Measurements from ENCODE around the gene ZNF593.

The ZNF593 gene

DNA sequence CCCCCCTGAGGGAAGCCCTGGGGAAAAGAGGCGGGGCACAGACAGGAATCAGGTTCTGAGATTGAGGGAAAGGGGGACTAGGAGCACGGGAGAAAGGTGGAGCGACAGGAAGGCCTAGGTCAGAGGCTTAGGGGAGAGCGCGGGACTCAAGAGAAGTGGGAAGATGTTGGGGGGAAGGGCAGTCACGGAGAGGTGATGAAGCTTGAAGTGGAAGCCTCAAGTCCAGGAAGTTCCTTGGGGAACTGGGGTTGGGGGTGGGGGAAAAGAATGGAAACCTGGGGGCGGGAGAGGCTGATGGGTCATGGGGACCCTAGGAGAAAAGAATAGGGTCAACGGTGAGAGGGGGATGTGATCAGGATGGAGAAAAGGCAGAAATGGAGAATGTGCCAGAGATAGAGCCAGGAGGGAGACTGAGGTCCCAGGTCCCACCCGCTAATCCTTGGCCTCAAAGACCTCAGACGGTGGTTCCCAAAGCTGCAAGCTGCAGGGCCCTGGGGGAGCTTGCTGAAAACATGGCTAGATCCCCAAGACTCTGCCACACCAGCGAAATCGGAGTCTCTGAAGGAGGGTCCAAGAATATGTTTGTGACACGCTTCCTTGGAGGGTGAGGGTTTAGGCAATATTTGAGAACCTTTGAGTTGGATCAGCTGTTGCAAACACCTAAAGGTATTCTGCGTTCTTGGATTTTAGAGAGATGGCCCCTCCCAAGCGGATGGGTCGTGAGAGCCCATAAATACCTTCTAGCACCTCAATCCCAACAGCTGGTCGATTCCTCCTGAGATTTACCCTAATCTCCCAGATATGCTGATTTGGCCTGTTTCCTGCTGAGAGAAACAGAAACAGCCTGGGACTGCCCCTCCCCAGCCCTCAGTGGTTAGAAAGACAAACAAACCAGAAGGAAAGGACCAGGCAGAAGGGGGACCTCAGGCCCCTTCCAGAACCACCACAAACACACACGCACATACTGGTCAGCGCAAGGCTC lies 4.6 kb upstream of the ZNF593 start:
- no peak overlapping the region for H3K4me3 ChIP-seq (ENCODE audit: severe bottlenecking)
- no peak for ATAC-seq (ENCODE audit: low read depth)
- H3K9me3 ChIP-seq (ENCODE audit: severe bottlenecking): no peaks in the 10 kb centered on the region
- H3K36me3 ChIP-seq (ENCODE audit: low read depth): no peaks in the 10 kb centered on the region
- no peak for DNase-seq (ENCODE audit: low spot score)
- peaks cover 5% of the 10 kb centered on the region for H3K27me3 ChIP-seq (ENCODE audit: insufficient read depth, poor library complexity, severe bottlenecking)
- no peak for TF ChIP-seq CTCF (IDR thresholded peaks at IDR 0.05; ENCODE audit: poor library complexity, severe bottlenecking)
- no peaks in the 10 kb centered on the region for H3K4me1 ChIP-seq (ENCODE audit: insufficient read depth, poor library complexity, severe bottlenecking)
- no peak overlapping the region for H3K27ac ChIP-seq (ENCODE audit: poor library complexity, severe bottlenecking)

- ATAC-seq (ENCODE audit: low read depth) (no peak), DNase-seq (ENCODE audit: low spot score) (no peak)
- Histone ChIP-seq H3K4me1 (ENCODE audit: insufficient read depth, poor library complexity, severe bottlenecking) (no peaks in the 10 kb centered on the region), H3K4me3 (ENCODE audit: severe bottlenecking) (no peak overlapping the region), H3K27me3 (ENCODE audit: insufficient read depth, poor library complexity, severe bottlenecking) (peaks cover 5% of the 10 kb centered on the region), H3K36me3 (ENCODE audit: low read depth) (no peaks in the 10 kb centered on the region), H3K27ac (ENCODE audit: poor library complexity, severe bottlenecking) (no peak overlapping the region), H3K9me3 (ENCODE audit: severe bottlenecking) (no peaks in the 10 kb centered on the region)
- TF ChIP-seq CTCF (IDR thresholded peaks at IDR 0.05; ENCODE audit: poor library complexity, severe bottlenecking): no peak
Observed at GRCh38 chr1:26166719-26167281, 2.9 kb upstream of the ZNF593 start.

GRCh38 chr1:26168410-26169197 lies 1.1 kb upstream of the ZNF593 start, which contains the start of gene C1orf232:
TSS of gene C1orf232 (minus strand) at chr1:26168963. CDS start at chr1:26168499, 464 bp downstream.
- H3K9me3 ChIP-seq (ENCODE audit: severe bottlenecking): no peaks in the 10 kb centered on the region
- ATAC-seq (ENCODE audit: low read depth) (no peak), DNase-seq (ENCODE audit: low spot score) (no peak)
- H3K36me3 ChIP-seq (ENCODE audit: low read depth): no peaks in the 10 kb centered on the region
- H3K27ac ChIP-seq (ENCODE audit: poor library complexity, severe bottlenecking): peak within 1 kb of the TSS; percentile 8
- TF ChIP-seq CTCF (IDR thresholded peaks at IDR 0.05; ENCODE audit: poor library complexity, severe bottlenecking): no peak
- no peaks in the 10 kb centered on the region for H3K27me3 ChIP-seq (ENCODE audit: insufficient read depth, poor library complexity, severe bottlenecking)
- H3K4me3 ChIP-seq (ENCODE audit: severe bottlenecking): peak within 1 kb of the TSS; percentile 72
- no peaks in the 10 kb centered on the region for H3K4me1 ChIP-seq (ENCODE audit: insufficient read depth, poor library complexity, severe bottlenecking)

DNA sequence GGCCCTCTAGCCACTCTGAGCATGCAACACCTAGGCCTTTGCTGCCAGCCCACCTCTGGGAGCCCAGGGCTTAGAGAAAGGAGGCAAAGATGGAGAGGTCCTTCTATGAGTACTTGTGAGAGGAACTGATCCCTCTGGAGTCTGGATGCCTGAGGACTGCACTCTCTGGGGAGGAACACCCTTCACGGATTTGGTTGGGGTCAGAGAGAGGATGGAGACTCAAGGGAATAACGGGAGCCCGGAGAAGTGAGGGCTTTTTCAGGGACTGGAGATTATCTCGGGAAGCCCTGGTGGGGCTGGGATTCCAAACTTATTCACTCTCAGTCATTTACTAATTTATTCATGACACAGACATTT lies 532 bp upstream of the ZNF593 start:
- Histone ChIP-seq H3K27me3 (ENCODE audit: insufficient read depth, poor library complexity, severe bottlenecking) (no peaks in the 10 kb centered on the region), H3K36me3 (ENCODE audit: low read depth) (no peaks in the 10 kb centered on the region), H3K27ac (ENCODE audit: poor library complexity, severe bottlenecking) (no peak overlapping the region), H3K4me1 (ENCODE audit: insufficient read depth, poor library complexity, severe bottlenecking) (no peaks in the 10 kb centered on the region), H3K4me3 (ENCODE audit: severe bottlenecking) (peak overlapping the region; percentile 72), H3K9me3 (ENCODE audit: severe bottlenecking) (no peaks in the 10 kb centered on the region)
- no peak for ATAC-seq (ENCODE audit: low read depth)
- DNase-seq (ENCODE audit: low spot score): no peak
- TF ChIP-seq CTCF (IDR thresholded peaks at IDR 0.05; ENCODE audit: poor library complexity, severe bottlenecking): no peak

Data from RWPE2 (cell line).